H9 (cell line): ENCODE data around the gene CMTM4. TPM values are rescaled to one million over a fixed set of nuclear protein-coding genes. Genes with fewer than 3 reads are reported as not detected.

Experiments
- DNase-seq: peaks from one replicate; pipeline ENCODE4 v3.0.0-alpha.2; 2017
- H2AFZ ChIP-seq: one replicate; pipeline ENCODE4 v1.6.1; 2013; ENCODE audit warnings: mild to moderate bottlenecking, low read length, control low read depth, moderate library complexity
- H2AK5ac ChIP-seq: 2 replicates; pipeline ENCODE4 v1.6.1; 2013; ENCODE audit warnings: low read length, control low read depth, mixed read lengths; ENCODE audit not compliant: insufficient read length
- H2BK120ac ChIP-seq: one replicate; pipeline ENCODE4 v1.6.1; 2013; ENCODE audit warnings: low read depth, mild to moderate bottlenecking, low read length, control low read depth, inconsistent platforms; ENCODE audit not compliant: poor library complexity, severe bottlenecking
- H2BK12ac ChIP-seq: 2 replicates; pipeline ENCODE4 v1.6.1; 2013; ENCODE audit warnings: low read length, control low read depth, mixed read lengths, low read depth; ENCODE audit not compliant: insufficient read length
- H2BK15ac ChIP-seq: 2 replicates; pipeline ENCODE4 v1.6.1; 2013; ENCODE audit warnings: low read depth, low read length, control low read depth
- H2BK20ac ChIP-seq: one replicate; pipeline ENCODE4 v1.6.1; 2013; ENCODE audit warnings: low read depth, mild to moderate bottlenecking, low read length, control low read depth, inconsistent platforms; ENCODE audit not compliant: poor library complexity, severe bottlenecking
- H2BK5ac ChIP-seq: 2 replicates; pipeline ENCODE4 v1.6.1; 2013; ENCODE audit warnings: low read length, control low read depth, mixed read lengths; ENCODE audit not compliant: insufficient read length
- H3K14ac ChIP-seq: 2 replicates; pipeline ENCODE4 v1.6.1; 2013; ENCODE audit warnings: low read length, control low read depth; ENCODE audit not compliant: insufficient read depth
- H3K18ac ChIP-seq: 2 replicates; pipeline ENCODE4 v1.6.1; 2013; ENCODE audit warnings: low read depth, mild to moderate bottlenecking, mixed read lengths, low read length, control low read depth; ENCODE audit not compliant: insufficient read length
- H3K23ac ChIP-seq: 2 replicates; pipeline ENCODE4 v1.6.1; 2013; ENCODE audit warnings: low read length, control low read depth, mixed read lengths, low read depth; ENCODE audit not compliant: insufficient read length
- H3K23me2 ChIP-seq: 2 replicates; pipeline ENCODE4 v1.6.1; 2013; ENCODE audit warnings: low read depth, mild to moderate bottlenecking, mixed read lengths, low read length, control low read depth; ENCODE audit not compliant: insufficient read length, poor library complexity, severe bottlenecking
- H3K27ac ChIP-seq: 2 replicates; pipeline ENCODE4 v1.5.1; 2013; ENCODE audit warnings: low read length, control low read depth, mixed read lengths, low read depth; ENCODE audit not compliant: insufficient read length
- H3K27me3 ChIP-seq: 2 replicates; pipeline ENCODE4 v1.6.1; 2013; ENCODE audit warnings: low read length, control low read depth, inconsistent platforms; ENCODE audit not compliant: insufficient read depth
- H3K4ac ChIP-seq: 2 replicates; pipeline ENCODE4 v1.6.1; 2013; ENCODE audit warnings: low read depth, mild to moderate bottlenecking, control low read depth, inconsistent platforms, low read length, moderate library complexity
- H3K4me1 ChIP-seq: 2 replicates; pipeline ENCODE4 v1.6.1; 2013; ENCODE audit warnings: low read length, control low read depth, inconsistent platforms; ENCODE audit not compliant: insufficient read depth
- H3K4me2 ChIP-seq: 2 replicates; pipeline ENCODE4 v1.6.1; 2013; ENCODE audit warnings: low read length, control low read depth, mixed read lengths; ENCODE audit not compliant: insufficient read length, insufficient read depth
- H3K56ac ChIP-seq: 2 replicates; pipeline ENCODE4 v1.6.1; 2013; ENCODE audit warnings: low read depth, mild to moderate bottlenecking, mixed read lengths, low read length, control low read depth; ENCODE audit not compliant: insufficient read length
- H3K79me1 ChIP-seq: 2 replicates; pipeline ENCODE4 v1.6.1; 2013; ENCODE audit warnings: low read depth, mild to moderate bottlenecking, moderate library complexity, low read length, control low read depth, inconsistent platforms; ENCODE audit not compliant: insufficient read depth, poor library complexity, severe bottlenecking
- H3K79me2 ChIP-seq: 2 replicates; pipeline ENCODE4 v1.6.1; 2013; ENCODE audit warnings: low read length, control low read depth, inconsistent platforms; ENCODE audit not compliant: insufficient read depth
- H3K9ac ChIP-seq: 2 replicates; pipeline ENCODE4 v1.6.1; 2013; ENCODE audit warnings: low read length, control low read depth, mixed read lengths; ENCODE audit not compliant: insufficient read length; ENCODE audit errors: extremely low read depth
- H3K9me3 ChIP-seq: one replicate; pipeline ENCODE4 v1.6.1; 2013; ENCODE audit warnings: low read depth, low read length, inconsistent platforms; ENCODE audit not compliant: control insufficient read depth
- H3T11ph ChIP-seq: one replicate; pipeline ENCODE4 v1.6.1; 2013; ENCODE audit warnings: mild to moderate bottlenecking, low read length, control low read depth, inconsistent platforms
- H4K20me1 ChIP-seq: one replicate; pipeline ENCODE4 v1.6.1; 2013; ENCODE audit not compliant: control insufficient read depth, insufficient read length, insufficient read depth
- H4K5ac ChIP-seq: 2 replicates; pipeline ENCODE4 v1.6.1; 2013; ENCODE audit warnings: low read depth, mild to moderate bottlenecking, mixed read lengths, low read length, control low read depth; ENCODE audit not compliant: insufficient read length
- H4K8ac ChIP-seq: replicated peaks from 2 replicates; pipeline ENCODE4 v1.6.1; 2013; ENCODE audit warnings: low read length, control low read depth, mixed read lengths, low read depth; ENCODE audit not compliant: insufficient read length
- H4K91ac ChIP-seq: 2 replicates; pipeline ENCODE4 v1.6.1; 2013; ENCODE audit warnings: low read depth, mild to moderate bottlenecking, moderate library complexity, mixed read lengths, low read length, control low read depth; ENCODE audit not compliant: insufficient read length
- H3K27ac Mint-ChIP-seq, 3 experiments: 2 replicates in 2 of 3; 3 replicates in 1 of 3; pipeline ENCODE4 v1.8.0; 2020 to 2021; ENCODE audit warnings: mixed read lengths in 3 of 3, mild to moderate bottlenecking in 1 of 3, moderate library complexity in 1 of 3
- H3K27me3 Mint-ChIP-seq: 2 replicates; pipeline ENCODE4 v1.8.0; 2021; ENCODE audit warnings: low read depth, mild to moderate bottlenecking, moderate library complexity, mixed read lengths
- H3K36me3 Mint-ChIP-seq, 3 experiments: 2 replicates in 2 of 3; 3 replicates in 1 of 3; pipeline ENCODE4 v1.8.0; 2020 to 2021; ENCODE audit warnings: low read depth in 3 of 3, mixed read lengths in 3 of 3; ENCODE audit not compliant: insufficient read depth in 1 of 3
- H3K4me1 Mint-ChIP-seq, 2 experiments: 2 replicates each; pipeline ENCODE4 v1.8.0; 2020; ENCODE audit warnings: mixed read lengths in 2 of 2
- H3K4me3 Mint-ChIP-seq, 2 experiments: 2 replicates in 1 of 2; 3 replicates in 1 of 2; pipeline ENCODE4 v1.8.0; 2020 to 2021; ENCODE audit warnings: mild to moderate bottlenecking in 2 of 2, mixed read lengths in 2 of 2, moderate library complexity in 1 of 2
- H3K9me3 Mint-ChIP-seq, 2 experiments: 2 replicates in 1 of 2; 3 replicates in 1 of 2; pipeline ENCODE4 v1.8.0; 2020; ENCODE audit warnings: mild to moderate bottlenecking in 2 of 2, mixed read lengths in 2 of 2, moderate library complexity in 1 of 2
- CTCF ChIP-seq: fragments of 200-600 bp; sonication (generic); conservative IDR thresholded peaks from 3 replicates; pipeline ENCODE4 v1.8.0; 2021; ENCODE audit warnings: antibody characterized with exemption, mild to moderate bottlenecking
- WGBS: extraction: QIAGEN DNeasy Blood & Tissue Kit; methylation state at CpG from one replicate; pipeline ENCODE4 v1.1.7; 2013; ENCODE audit warnings: missing lambda C conversion rate, low lambda C conversion rate, mixed read lengths; ENCODE audit not compliant: insufficient read length; ENCODE audit errors: extremely low coverage; 5-methylcytosine and 5-hydroxymethylcytosine counted together
- total RNA-seq: library from RNA; stranded (reverse); gene quantifications from 2 replicates; pipeline ENCODE4 v1.2.1, GENCODE V29; 2021

The CMTM4 gene
- total RNA-seq, 1 experiment from 2014 or later, result 40.5 TPM

- peaks cover 4% of the 10 kb centered on the region for H3K79me1 ChIP-seq
- no peaks in the 10 kb centered on the region for H3K79me2 ChIP-seq
- H2BK5ac ChIP-seq, result no peak overlapping the region
- H3K23me2 ChIP-seq, result no peaks in the 10 kb centered on the region
- H2AK5ac ChIP-seq, result no peak overlapping the region
- no peak overlapping the region; a peak in 1 of 5 replicates for H3K4me3 Mint-ChIP-seq
- H3K4me2 ChIP-seq, result no peak overlapping the region
- no peaks in the 10 kb centered on the region for H3K27me3 ChIP-seq
- no peak overlapping the region for H2BK12ac ChIP-seq
- no peak overlapping the region for H4K5ac ChIP-seq
- H4K91ac ChIP-seq, result no peak overlapping the region
- no peak overlapping the region for H2AFZ ChIP-seq
- no peak overlapping the region for H3K4ac ChIP-seq
- no peak overlapping the region for H3K27ac ChIP-seq
- H3K9me3 Mint-ChIP-seq, result no peaks in the 10 kb centered on the region
- H3K27ac Mint-ChIP-seq, result peak overlapping the region; percentile 27 to 91 (median 81); a peak in 4 of 7 replicates
- peaks cover 3% of the 10 kb centered on the region for H4K20me1 ChIP-seq
- H3K36me3 Mint-ChIP-seq, result peaks cover 2 to 20% (median 9%) of the 10 kb centered on the region in 3 experiments; a peak in 5 of 7 replicates
- H2BK15ac ChIP-seq, result no peak overlapping the region
- H2BK120ac ChIP-seq, result no peak overlapping the region
- no peak overlapping the region for H3K56ac ChIP-seq
- H3K14ac ChIP-seq, result no peak overlapping the region
- WGBS, result no CpG with 5 or more reads among the region's 7 CpGs
- no peaks in the 10 kb centered on the region for H3K9me3 ChIP-seq
- DNase-seq, result no peak
- no peak overlapping the region for H4K8ac ChIP-seq
- no peak overlapping the region for H3T11ph ChIP-seq
- H3K27me3 Mint-ChIP-seq, result no peaks in the 10 kb centered on the region
- no peak for TF ChIP-seq CTCF
- no peak overlapping the region for H3K18ac ChIP-seq
- no peak overlapping the region for H2BK20ac ChIP-seq
- peaks cover 4 to 9% of the 10 kb centered on the region in 2 experiments; a peak in 3 of 4 replicates for H3K4me1 Mint-ChIP-seq
- H3K4me1 ChIP-seq, result no peaks in the 10 kb centered on the region
- no peak overlapping the region for H3K9ac ChIP-seq
- no peak overlapping the region for H3K23ac ChIP-seq
Observed at GRCh38 chr16:66677179-66677578, 19.4 kb downstream of the CMTM4 start.
